Measurements from ENCODE around the gene NCOA3.
A peak's percentile ranks its signal among the peaks of the same experiment; 100 is the strongest.

Gene NCOA3

GRCh38 chr20:47558295-47559066 lies 56.8 kb downstream of the NCOA3 start:
- Histone ChIP-seq H3K4me3 (ENCODE audit: low read length) (no peak overlapping the region), H3K9me3 (replicated peaks; ENCODE audit: low read length) (no peaks in the 10 kb centered on the region), H3K27me3 (ENCODE audit: control insufficient read depth, insufficient read depth, low read length) (no peaks in the 10 kb centered on the region), H3K9ac (ENCODE audit: low read depth, low read length) (no peak overlapping the region), H3K4me1 (ENCODE audit: control insufficient read depth, insufficient read depth, low read length) (no peaks in the 10 kb centered on the region), H3K4me2 (ENCODE audit: low read length) (no peak overlapping the region), H3K36me3 (ENCODE audit: insufficient read depth, low read length) (no peaks in the 10 kb centered on the region)

DNA sequence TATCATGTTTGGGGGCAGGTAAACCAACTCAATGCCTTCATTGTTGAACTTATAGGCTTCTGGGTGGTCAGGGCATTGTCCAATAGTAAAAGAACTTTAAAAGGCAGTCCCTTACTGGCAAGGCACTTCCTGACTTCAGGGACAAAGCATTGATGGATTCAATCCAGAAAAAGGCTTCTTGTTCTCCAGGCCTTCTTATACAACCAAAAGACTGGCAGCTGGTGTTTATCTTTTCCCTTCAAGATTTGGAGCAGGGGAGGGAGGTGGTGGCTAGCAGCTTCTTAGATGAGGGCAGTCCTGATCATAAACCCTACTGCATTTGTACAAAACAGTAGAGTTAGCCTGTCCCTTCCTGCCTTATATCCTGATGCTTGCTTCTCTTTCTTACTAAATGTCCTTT lies 57.5 kb downstream of the NCOA3 start:
- Histone ChIP-seq H3K4me3 (ENCODE audit: low read length) (no peak overlapping the region), H3K9ac (ENCODE audit: low read depth, low read length) (no peak overlapping the region), H3K9me3 (replicated peaks; ENCODE audit: low read length) (no peaks in the 10 kb centered on the region), H3K27me3 (ENCODE audit: control insufficient read depth, insufficient read depth, low read length) (no peaks in the 10 kb centered on the region), H3K4me1 (ENCODE audit: control insufficient read depth, insufficient read depth, low read length) (no peaks in the 10 kb centered on the region), H3K36me3 (ENCODE audit: insufficient read depth, low read length) (no peaks in the 10 kb centered on the region), H3K4me2 (ENCODE audit: low read length) (no peak overlapping the region)

GRCh38 chr20:47561180-47561579 lies 59.5 kb downstream of the NCOA3 start:
- H3K4me2 ChIP-seq (ENCODE audit: low read length) = no peak overlapping the region
- H3K27me3 ChIP-seq (ENCODE audit: control insufficient read depth, insufficient read depth, low read length) = no peaks in the 10 kb centered on the region
- H3K4me3 ChIP-seq (ENCODE audit: low read length) = no peak overlapping the region
- no peaks in the 10 kb centered on the region for H3K36me3 ChIP-seq (ENCODE audit: insufficient read depth, low read length)
- peaks cover 5% of the 10 kb centered on the region for H3K4me1 ChIP-seq (ENCODE audit: control insufficient read depth, insufficient read depth, low read length)
- no peaks in the 10 kb centered on the region for H3K9me3 ChIP-seq (replicated peaks; ENCODE audit: low read length)
- no peak overlapping the region for H3K9ac ChIP-seq (ENCODE audit: low read depth, low read length)

DNA sequence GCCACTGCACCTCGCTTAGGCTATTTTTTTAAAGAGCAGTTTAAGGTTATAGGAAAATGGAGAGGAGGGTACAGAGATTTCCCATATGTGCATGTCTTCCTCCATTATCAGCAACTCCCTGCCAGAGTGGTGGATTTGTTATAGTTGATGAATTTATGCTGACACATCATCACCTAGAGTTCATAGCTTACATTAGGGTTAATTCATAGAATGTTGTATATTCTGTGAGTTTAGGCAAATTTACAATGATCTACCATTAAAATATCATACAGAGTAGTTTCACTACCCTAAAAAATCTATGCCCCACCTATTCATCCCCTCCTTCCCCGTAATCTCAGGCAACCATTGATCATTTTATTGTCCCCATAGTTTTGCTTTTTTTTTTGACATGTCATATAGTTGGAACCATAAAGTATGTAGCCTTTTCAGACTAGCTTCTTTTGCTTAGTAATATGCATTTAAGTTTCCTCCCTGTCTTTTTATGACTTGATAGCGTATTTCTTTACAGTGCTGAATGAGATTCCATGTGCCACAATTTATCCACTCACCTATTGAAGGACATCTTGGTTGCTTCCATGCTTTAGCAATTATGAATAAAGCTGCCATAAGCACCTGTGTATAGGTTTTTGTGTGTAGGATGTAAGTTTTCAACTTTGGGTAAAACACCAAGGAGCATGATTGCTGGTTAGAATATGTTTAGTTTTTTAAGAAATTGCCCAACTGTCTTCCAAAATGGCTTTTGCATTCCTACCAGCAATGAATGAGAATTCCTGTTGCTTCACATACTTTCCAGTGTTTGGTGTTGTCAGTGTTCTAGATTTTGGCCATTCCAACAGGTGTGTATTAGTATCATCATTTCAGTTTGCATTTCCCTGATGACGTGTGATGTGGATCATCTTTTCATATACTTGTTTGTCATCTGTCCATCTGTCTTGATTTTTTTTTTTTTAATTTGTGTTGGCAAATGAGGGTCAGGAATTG lies 60.2 kb downstream of the NCOA3 start:
- Histone ChIP-seq H3K27me3 (ENCODE audit: control insufficient read depth, insufficient read depth, low read length) (no peaks in the 10 kb centered on the region), H3K4me2 (ENCODE audit: low read length) (no peak overlapping the region), H3K36me3 (ENCODE audit: insufficient read depth, low read length) (no peaks in the 10 kb centered on the region), H3K4me3 (ENCODE audit: low read length) (no peak overlapping the region), H3K9ac (ENCODE audit: low read depth, low read length) (no peak overlapping the region), H3K9me3 (replicated peaks; ENCODE audit: low read length) (no peaks in the 10 kb centered on the region), H3K4me1 (ENCODE audit: control insufficient read depth, insufficient read depth, low read length) (peaks cover 5% of the 10 kb centered on the region)

GRCh38 chr20:47566269-47566668 lies 64.6 kb downstream of the NCOA3 start:
- H3K36me3 ChIP-seq (ENCODE audit: insufficient read depth, low read length) = no peaks in the 10 kb centered on the region
- peaks cover 20% of the 10 kb centered on the region for H3K4me1 ChIP-seq (ENCODE audit: control insufficient read depth, insufficient read depth, low read length)
- no peak overlapping the region for H3K9ac ChIP-seq (ENCODE audit: low read depth, low read length)
- no peak overlapping the region for H3K4me2 ChIP-seq (ENCODE audit: low read length)
- H3K9me3 ChIP-seq (replicated peaks; ENCODE audit: low read length) = no peaks in the 10 kb centered on the region
- no peaks in the 10 kb centered on the region for H3K27me3 ChIP-seq (ENCODE audit: control insufficient read depth, insufficient read depth, low read length)
- H3K4me3 ChIP-seq (ENCODE audit: low read length) = no peak overlapping the region

DNA sequence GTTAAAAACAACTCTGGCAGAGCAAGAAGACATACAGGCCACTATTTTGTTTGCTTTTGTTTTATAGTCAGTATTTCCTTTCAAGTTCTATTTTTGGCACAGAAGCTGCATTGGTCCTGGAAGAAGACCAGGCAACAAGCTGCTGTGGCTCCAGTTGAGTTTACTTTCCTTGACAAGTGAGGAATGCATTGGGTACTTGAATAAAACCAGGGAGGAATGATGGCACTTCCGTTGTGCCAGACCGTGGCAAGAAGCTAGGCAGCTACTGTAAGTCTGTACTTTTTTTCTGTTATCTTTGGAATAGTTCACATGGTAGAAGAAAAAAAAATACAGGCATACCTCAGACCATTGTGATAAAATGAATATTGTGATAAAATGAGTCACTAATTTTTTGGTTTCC lies 66.3 kb downstream of the NCOA3 start:
- H3K4me1 ChIP-seq (ENCODE audit: control insufficient read depth, insufficient read depth, low read length) = peaks cover 20% of the 10 kb centered on the region
- H3K9me3 ChIP-seq (replicated peaks; ENCODE audit: low read length) = no peaks in the 10 kb centered on the region
- peaks cover 3% of the 10 kb centered on the region for H3K36me3 ChIP-seq (ENCODE audit: insufficient read depth, low read length)
- H3K4me3 ChIP-seq (ENCODE audit: low read length) = no peak overlapping the region
- H3K9ac ChIP-seq (ENCODE audit: low read depth, low read length) = no peak overlapping the region
- peak overlapping the region; percentile 44 for H3K4me2 ChIP-seq (ENCODE audit: low read length)
- H3K27me3 ChIP-seq (ENCODE audit: control insufficient read depth, insufficient read depth, low read length) = no peaks in the 10 kb centered on the region

GRCh38 chr20:47568837-47569410 lies 67.2 kb downstream of the NCOA3 start:
- peaks cover 3% of the 10 kb centered on the region for H3K36me3 ChIP-seq (ENCODE audit: insufficient read depth, low read length)
- H3K9me3 ChIP-seq (replicated peaks; ENCODE audit: low read length) = no peaks in the 10 kb centered on the region
- H3K4me3 ChIP-seq (ENCODE audit: low read length) = no peak overlapping the region
- H3K9ac ChIP-seq (ENCODE audit: low read depth, low read length) = no peak overlapping the region
- no peaks in the 10 kb centered on the region for H3K27me3 ChIP-seq (ENCODE audit: control insufficient read depth, insufficient read depth, low read length)
- peaks cover 20% of the 10 kb centered on the region for H3K4me1 ChIP-seq (ENCODE audit: control insufficient read depth, insufficient read depth, low read length)
- no peak overlapping the region for H3K4me2 ChIP-seq (ENCODE audit: low read length)

- no peaks in the 10 kb centered on the region for H3K27me3 ChIP-seq (ENCODE audit: control insufficient read depth, insufficient read depth, low read length)
- H3K4me2 ChIP-seq (ENCODE audit: low read length) = no peak overlapping the region
- peaks cover 23% of the 10 kb centered on the region for H3K4me1 ChIP-seq (ENCODE audit: control insufficient read depth, insufficient read depth, low read length)
- H3K9me3 ChIP-seq (replicated peaks; ENCODE audit: low read length) = no peaks in the 10 kb centered on the region
- no peak overlapping the region for H3K9ac ChIP-seq (ENCODE audit: low read depth, low read length)
- no peak overlapping the region for H3K4me3 ChIP-seq (ENCODE audit: low read length)
- peaks cover 3% of the 10 kb centered on the region for H3K36me3 ChIP-seq (ENCODE audit: insufficient read depth, low read length)
Measured at GRCh38 chr20:47571426-47571825, 69.7 kb downstream of the NCOA3 start.

- Histone ChIP-seq H3K4me3 (ENCODE audit: low read length) (no peak overlapping the region), H3K36me3 (ENCODE audit: insufficient read depth, low read length) (peaks cover 3% of the 10 kb centered on the region), H3K27me3 (ENCODE audit: control insufficient read depth, insufficient read depth, low read length) (no peaks in the 10 kb centered on the region), H3K9ac (ENCODE audit: low read depth, low read length) (no peak overlapping the region), H3K4me1 (ENCODE audit: control insufficient read depth, insufficient read depth, low read length) (peaks cover 31% of the 10 kb centered on the region), H3K9me3 (replicated peaks; ENCODE audit: low read length) (no peaks in the 10 kb centered on the region), H3K4me2 (ENCODE audit: low read length) (no peak overlapping the region)
Measured at GRCh38 chr20:47572105-47572729, 70.5 kb downstream of the NCOA3 start.

DNA sequence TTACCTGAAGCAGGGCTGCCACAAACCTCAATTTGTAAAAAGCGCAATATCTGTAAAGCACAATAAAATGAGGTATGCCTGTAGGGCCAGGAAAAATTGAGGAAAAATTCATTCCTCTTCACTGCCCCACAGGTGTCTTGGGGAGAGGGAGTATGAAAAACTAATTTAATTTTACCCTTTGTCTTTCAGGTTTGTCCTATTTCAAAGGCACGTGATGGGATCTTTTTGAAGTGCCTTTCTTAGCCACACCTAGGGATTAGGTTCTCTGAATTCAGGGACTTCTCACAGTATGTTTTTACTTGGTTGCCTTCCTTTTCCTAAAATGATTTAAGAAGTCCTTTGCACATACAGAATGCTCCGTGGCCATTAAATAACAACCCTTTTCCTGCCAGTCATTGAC lies 71.9 kb downstream of the NCOA3 start:
- Histone ChIP-seq H3K4me2 (ENCODE audit: low read length) (no peak overlapping the region), H3K27me3 (ENCODE audit: control insufficient read depth, insufficient read depth, low read length) (no peaks in the 10 kb centered on the region), H3K4me1 (ENCODE audit: control insufficient read depth, insufficient read depth, low read length) (peaks cover 21% of the 10 kb centered on the region), H3K4me3 (ENCODE audit: low read length) (no peak overlapping the region), H3K9me3 (replicated peaks; ENCODE audit: low read length) (no peaks in the 10 kb centered on the region), H3K36me3 (ENCODE audit: insufficient read depth, low read length) (peaks cover 3% of the 10 kb centered on the region), H3K9ac (ENCODE audit: low read depth, low read length) (no peak overlapping the region)
